Measurements from ENCODE around the gene NCDN. TPM values are rescaled to one million over a fixed set of nuclear protein-coding genes. Genes with fewer than 3 reads are reported as not detected.
"Not testable (repeated sequence)": the region's sequence is repeated elsewhere in the genome, so short reads cannot be mapped to it uniquely, and the experiment has no call there.

The NCDN gene
- total RNA-seq, 1 donor from 2014 or later, result 20.2 TPM

GRCh38 chr1:35580949-35581388, 23.4 kb downstream of the NCDN start:
- peaks cover 13% of the 10 kb centered on the region for H3K4me1 ChIP-seq
- intact Hi-C loops (cut with DNase I), result no loop called here
- TF ChIP-seq, protein P1, sequence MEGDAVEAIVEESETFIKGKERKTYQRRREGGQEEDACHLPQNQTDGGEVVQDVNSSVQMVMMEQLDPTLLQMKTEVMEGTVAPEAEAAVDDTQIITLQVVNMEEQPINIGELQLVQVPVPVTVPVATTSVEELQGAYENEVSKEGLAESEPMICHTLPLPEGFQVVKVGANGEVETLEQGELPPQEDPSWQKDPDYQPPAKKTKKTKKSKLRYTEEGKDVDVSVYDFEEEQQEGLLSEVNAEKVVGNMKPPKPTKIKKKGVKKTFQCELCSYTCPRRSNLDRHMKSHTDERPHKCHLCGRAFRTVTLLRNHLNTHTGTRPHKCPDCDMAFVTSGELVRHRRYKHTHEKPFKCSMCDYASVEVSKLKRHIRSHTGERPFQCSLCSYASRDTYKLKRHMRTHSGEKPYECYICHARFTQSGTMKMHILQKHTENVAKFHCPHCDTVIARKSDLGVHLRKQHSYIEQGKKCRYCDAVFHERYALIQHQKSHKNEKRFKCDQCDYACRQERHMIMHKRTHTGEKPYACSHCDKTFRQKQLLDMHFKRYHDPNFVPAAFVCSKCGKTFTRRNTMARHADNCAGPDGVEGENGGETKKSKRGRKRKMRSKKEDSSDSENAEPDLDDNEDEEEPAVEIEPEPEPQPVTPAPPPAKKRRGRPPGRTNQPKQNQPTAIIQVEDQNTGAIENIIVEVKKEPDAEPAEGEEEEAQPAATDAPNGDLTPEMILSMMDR (IDR thresholded peaks at IDR 0.05), result no peak

DNA sequence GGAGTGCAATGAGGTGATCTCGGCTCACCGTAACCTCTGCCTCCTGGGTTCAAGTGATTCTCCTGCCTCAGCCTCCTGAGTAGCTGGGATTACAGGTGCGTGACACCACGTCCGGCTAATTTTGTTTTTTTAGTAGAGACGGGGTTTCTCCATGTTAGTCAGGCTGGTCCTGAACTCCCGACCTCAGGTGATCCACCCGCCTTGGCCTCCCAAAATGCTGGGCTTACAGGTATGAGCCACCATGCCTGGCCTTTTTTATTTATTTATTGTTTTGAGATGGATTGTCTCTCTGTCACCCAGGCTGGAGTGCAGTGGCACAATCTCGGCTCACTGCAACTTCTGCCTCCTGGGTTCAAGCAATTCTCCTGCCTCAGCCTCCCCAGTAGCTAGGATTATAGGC, 24.0 kb downstream of the NCDN start:
- H3K4me1 ChIP-seq, result peaks cover 12% of the 10 kb centered on the region
- DNase-seq; H3K27me3 ChIP-seq (ENCODE audit: low read depth); ATAC-seq; H3K4me3 ChIP-seq; H3K36me3 ChIP-seq; H3K27ac ChIP-seq; H3K9me3 ChIP-seq; intact Hi-C loops (cut with DNase I): not testable (repeated sequence)

More at GRCh38 chr1:35580949-35581388, 23.4 kb downstream of the NCDN start:
- no peak for DNase-seq
- ATAC-seq, result no peak
- Histone ChIP-seq H3K9me3 (no peaks in the 10 kb centered on the region), H3K27ac (no peak overlapping the region), H3K27me3 (ENCODE audit: low read depth) (peaks cover 11% of the 10 kb centered on the region), H3K36me3 (no peaks in the 10 kb centered on the region), H3K4me3 (no peak overlapping the region)

DNA sequence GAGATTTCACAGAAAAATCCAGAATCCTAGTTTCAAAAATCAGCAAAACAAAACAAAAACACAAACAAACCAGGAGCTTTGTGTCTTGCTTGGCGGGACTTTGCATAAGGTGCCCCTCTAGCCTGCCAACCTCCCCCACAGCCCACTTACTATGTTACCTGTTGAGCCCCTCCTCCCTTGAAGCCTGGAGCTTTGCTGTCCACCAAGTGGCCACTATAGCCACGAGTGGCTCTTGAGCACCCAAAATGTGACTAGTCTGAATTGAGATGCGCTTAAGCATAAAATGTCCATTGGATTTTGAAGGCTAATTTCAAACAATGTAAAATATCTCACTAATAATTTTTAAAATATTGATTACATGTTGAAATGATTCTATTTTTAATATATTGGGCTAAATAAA, 27.7 kb downstream of the NCDN start:
- DNase-seq (no peak), ATAC-seq (no peak)
- no peak overlapping the region for H3K27ac ChIP-seq

GRCh38 chr1:35585805-35586204, 28.2 kb downstream of the NCDN start:
- ATAC-seq; H3K4me1 ChIP-seq; intact Hi-C loops (cut with DNase I); H3K9me3 ChIP-seq; H3K4me3 ChIP-seq; H3K27me3 ChIP-seq (ENCODE audit: low read depth); H3K36me3 ChIP-seq; H3K27ac ChIP-seq; DNase-seq: not testable (repeated sequence)

More for the DNA sequence above, 27.7 kb downstream of the NCDN start:
- Histone ChIP-seq H3K27me3 (ENCODE audit: low read depth) (no peaks in the 10 kb centered on the region), H3K36me3 (peaks cover 1% of the 10 kb centered on the region), H3K4me1 (no peaks in the 10 kb centered on the region), H3K4me3 (no peak overlapping the region), H3K9me3 (no peaks in the 10 kb centered on the region)
- TF ChIP-seq, protein P1 (IDR thresholded peaks at IDR 0.05), result no peak
- intact Hi-C loops (cut with DNase I), result no loop called here

GRCh38 chr1:35586808-35587207, 29.2 kb downstream of the NCDN start:
- Histone ChIP-seq H3K27me3 (ENCODE audit: low read depth) (no peaks in the 10 kb centered on the region), H3K4me3 (no peak overlapping the region), H3K4me1 (no peaks in the 10 kb centered on the region), H3K27ac (no peak overlapping the region), H3K9me3 (no peaks in the 10 kb centered on the region), H3K36me3 (peaks cover 13% of the 10 kb centered on the region)
- DNase-seq, result no peak
- intact Hi-C loops (cut with DNase I), result no loop called here
- ATAC-seq, result no peak
- TF ChIP-seq, protein P1 (IDR thresholded peaks at IDR 0.05), result no peak

DNA sequence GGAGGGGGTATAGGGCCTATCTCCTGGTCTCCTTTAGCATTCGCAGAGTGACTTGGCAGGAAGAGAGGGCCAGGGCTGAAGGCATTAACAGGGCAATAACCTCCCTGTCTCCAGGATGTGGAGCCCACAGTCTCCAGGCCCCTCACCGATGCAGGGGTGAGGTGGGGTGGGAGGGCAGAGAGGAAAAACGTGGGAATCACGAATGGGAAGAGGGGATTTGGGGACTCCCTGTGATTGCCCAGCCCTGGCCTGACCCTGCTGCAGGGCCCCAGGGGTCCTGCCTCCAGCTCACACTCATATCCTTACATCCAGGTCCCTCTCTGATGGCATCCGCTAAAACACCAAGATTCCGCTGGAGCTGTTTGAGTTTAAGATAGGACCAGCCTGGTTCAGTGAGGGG, 30.1 kb downstream of the NCDN start:
- no peaks in the 10 kb centered on the region for H3K4me1 ChIP-seq
- TF ChIP-seq, protein P1 (IDR thresholded peaks at IDR 0.05), result no peak
- peaks cover 13% of the 10 kb centered on the region for H3K36me3 ChIP-seq
- no peak overlapping the region for H3K27ac ChIP-seq
- ATAC-seq (no peak), DNase-seq (no peak)
- no peaks in the 10 kb centered on the region for H3K9me3 ChIP-seq
- no peaks in the 10 kb centered on the region for H3K27me3 ChIP-seq (ENCODE audit: low read depth)
- no peak overlapping the region for H3K4me3 ChIP-seq
- intact Hi-C loops (cut with DNase I), result no loop called here
